GM18868 (cell line): ENCODE data around the gene ATXN1.

ENCODE experiments used
- ATAC-seq: cut with Tn5 transposase; IDR thresholded peaks from one replicate; pipeline ENCODE4 v1.9.1; 2021; ENCODE audit warnings: mild to moderate bottlenecking, moderate library complexity; ENCODE audit not compliant: unreplicated experiment

The ATXN1 gene

GRCh38 chr6:16331384-16332174 is 429.7 kb downstream of the ATXN1 start:
- peak; percentile 43 for ATAC-seq

- ATAC-seq = no peak
These were observed 432.0 kb downstream of the ATXN1 start for GRCh38 chr6:16329233-16329632.

GRCh38 chr6:16327777-16328325 is 433.4 kb downstream of the ATXN1 start:
- ATAC-seq = no peak

GRCh38 chr6:16326971-16327776 is 434.1 kb downstream of the ATXN1 start:
- no peak for ATAC-seq

GRCh38 chr6:16326531-16326930 is 434.7 kb downstream of the ATXN1 start:
- ATAC-seq = no peak

- no peak for ATAC-seq
These were observed 436.5 kb downstream of the ATXN1 start for GRCh38 chr6:16324606-16325225.

- ATAC-seq = no peak
These were observed 437.1 kb downstream of the ATXN1 start for GRCh38 chr6:16324184-16324583.

GRCh38 chr6:16322666-16323312 is 438.5 kb downstream of the ATXN1 start:
- peak; percentile 84 for ATAC-seq

- ATAC-seq = no peak
These were observed 439.4 kb downstream of the ATXN1 start for GRCh38 chr6:16321826-16322225.

- no peak for ATAC-seq
These were observed 439.9 kb downstream of the ATXN1 start for GRCh38 chr6:16321341-16321710.

- ATAC-seq = no peak
These were observed 440.5 kb downstream of the ATXN1 start for GRCh38 chr6:16320533-16321340.

- peak; percentile 66 for ATAC-seq
These were observed 441.3 kb downstream of the ATXN1 start for GRCh38 chr6:16319813-16320532.

GRCh38 chr6:16318953-16319720 is 442.1 kb downstream of the ATXN1 start:
- ATAC-seq = no peak

- ATAC-seq = no peak
These were observed 442.7 kb downstream of the ATXN1 start for GRCh38 chr6:16318538-16318937.

- no peak for ATAC-seq
These were observed 444.5 kb downstream of the ATXN1 start for GRCh38 chr6:16316741-16317251.

GRCh38 chr6:16314296-16314695 is 447.0 kb downstream of the ATXN1 start:
- ATAC-seq = no peak

GRCh38 chr6:16313732-16314131 is 447.5 kb downstream of the ATXN1 start:
- no peak for ATAC-seq

- ATAC-seq = no peak
These were observed 449.5 kb downstream of the ATXN1 start for GRCh38 chr6:16311763-16312162.
